HG03139 (cell line): Measurements from ENCODE around the gene PDLIM3.
"Not testable (repeated sequence)": the region's sequence is repeated elsewhere in the genome, so short reads cannot be mapped to it uniquely, and the experiment has no call there.

Experiments
- ATAC-seq: cut with Tn5 transposase; IDR thresholded peaks from one replicate; pipeline ENCODE4 v1.9.1; 2021; ENCODE audit not compliant: unreplicated experiment

The PDLIM3 gene

DNA sequence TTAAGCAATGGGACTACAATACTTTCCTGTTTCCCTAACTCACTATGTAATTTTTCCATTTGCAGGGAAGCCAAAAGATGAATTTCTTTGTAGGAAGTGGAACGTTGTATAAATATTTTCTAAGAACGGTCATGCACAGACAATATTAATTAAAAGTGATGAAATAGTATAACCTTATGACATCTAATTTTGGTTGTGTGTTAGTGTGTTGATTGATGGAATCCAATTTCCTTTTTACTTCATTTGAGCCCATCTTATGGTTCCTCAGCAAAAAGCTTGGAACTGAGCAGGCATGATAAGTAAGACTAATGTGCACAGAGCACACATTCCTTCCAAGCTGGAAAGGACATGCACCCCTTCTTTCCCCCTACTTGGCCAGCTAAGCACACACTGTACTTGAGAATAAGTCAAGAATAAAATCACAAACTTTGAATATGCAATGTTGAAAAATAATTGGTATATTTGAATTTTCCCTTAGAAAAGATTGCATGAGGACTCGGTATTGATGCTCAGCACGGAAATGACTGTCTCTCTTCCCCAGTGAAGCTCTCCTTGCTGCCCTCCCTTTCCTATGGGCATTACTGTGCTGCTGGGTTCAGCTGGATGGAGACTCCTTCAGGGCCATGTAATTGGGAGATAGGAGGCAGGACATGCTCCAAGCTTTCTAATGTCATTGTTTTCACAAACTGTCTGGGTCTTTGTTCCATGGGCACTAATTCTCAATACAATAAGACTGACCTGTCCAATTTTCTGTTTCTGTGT lies 19.2 kb upstream of the PDLIM3 start:
- ATAC-seq, result no peak

DNA sequence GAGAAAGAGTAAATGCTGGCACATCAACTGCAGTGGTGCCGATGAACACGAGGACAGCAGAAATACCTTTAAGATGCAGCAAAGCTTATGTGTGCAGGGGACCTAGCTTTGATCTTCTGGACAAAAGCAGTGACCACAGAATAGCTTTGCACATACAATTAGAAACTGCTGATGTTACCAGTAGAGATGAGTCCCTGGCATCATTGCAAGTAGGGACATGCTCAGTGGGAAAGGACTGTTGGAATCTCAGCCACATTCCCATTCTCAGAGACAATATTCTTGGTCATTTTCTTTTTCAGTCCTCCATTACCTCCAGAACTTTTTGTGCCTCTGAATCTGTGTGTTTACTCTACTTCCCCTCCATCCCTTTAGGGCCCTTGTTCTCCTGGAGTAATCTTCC lies 16.9 kb upstream of the PDLIM3 start:
- ATAC-seq, result no peak

DNA sequence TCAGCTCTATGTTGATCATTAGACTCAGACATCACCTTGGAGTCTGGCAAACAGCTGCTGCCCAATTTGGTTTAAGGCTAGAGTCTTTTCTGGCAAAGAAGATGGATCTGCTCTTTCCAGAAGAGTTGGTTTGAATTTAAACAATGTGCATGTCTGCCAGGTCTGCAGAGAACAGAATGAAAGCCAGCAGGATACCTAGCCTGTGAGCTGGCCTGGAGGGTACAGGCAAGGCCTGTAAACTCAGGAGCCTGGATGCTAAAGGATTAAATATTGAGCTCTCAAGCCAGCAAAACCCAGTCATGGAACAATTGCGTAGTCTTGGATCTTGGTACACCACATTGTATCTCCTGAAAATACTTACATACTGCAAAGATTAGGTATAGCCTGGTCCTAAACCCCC lies 15.6 kb upstream of the PDLIM3 start:
- no peak for ATAC-seq

DNA sequence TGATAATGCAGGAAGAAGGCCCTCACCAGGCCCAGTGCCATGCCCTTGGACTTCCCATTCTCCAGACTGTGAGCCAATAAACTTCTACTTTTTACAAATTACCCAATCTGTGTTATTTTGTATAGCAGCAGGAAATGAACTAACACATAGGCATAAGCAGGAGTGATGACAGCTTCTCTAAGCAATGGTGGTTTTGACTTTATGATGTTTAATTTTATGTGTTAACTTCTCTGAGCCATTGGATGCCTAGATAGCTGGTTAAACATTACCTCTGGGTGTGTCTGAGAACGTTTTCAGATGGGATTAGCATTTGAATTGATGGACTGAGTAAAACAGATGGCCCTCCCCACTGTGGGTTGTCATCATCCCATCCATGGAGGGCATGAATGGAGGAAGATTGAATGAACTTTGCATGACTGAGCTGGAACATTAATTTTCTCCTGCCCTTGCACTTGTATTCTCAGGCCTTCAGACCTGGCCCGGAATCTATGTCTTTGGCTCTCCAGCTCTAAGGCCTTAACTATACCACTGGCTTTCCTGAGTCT lies 13.9 kb upstream of the PDLIM3 start:
- ATAC-seq, result no peak

DNA sequence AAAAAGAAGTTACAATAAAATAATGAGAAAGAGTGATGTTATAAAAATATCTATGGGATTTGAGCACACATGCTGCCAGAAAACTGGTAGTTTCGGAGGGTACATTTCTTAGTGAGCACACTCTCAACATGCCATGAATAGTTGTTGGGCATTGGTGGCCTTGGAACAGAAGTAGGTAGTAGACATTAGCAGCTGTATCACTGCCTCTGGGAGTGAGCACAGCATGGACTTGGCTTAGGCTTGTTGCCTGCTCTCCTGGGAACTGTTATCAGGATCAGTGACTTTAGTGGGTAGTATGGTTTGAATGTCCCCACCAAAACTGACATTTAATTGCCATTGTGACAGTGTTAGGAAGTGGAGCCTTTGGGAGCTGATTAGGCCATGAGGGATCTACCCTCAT lies 13.3 kb upstream of the PDLIM3 start:
- no peak for ATAC-seq

DNA sequence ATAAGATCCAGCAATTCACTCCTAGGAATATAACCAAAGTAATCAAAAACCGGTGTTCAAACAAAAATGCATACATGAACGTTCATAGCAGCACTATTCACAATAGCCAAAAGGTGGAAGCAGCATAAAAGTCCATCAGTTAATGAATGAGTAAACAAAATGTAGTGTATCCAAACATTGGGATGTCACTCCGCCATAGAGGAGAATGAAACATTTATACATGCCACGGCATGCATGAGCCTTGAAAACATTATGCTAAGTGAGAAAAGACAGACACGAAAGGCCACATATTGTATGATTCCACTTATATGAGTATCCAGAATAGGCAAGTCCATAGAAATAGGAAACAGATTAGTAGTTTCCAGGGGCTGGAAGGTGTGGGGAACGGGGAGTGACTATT lies 11.0 kb upstream of the PDLIM3 start:
- no peak for ATAC-seq

DNA sequence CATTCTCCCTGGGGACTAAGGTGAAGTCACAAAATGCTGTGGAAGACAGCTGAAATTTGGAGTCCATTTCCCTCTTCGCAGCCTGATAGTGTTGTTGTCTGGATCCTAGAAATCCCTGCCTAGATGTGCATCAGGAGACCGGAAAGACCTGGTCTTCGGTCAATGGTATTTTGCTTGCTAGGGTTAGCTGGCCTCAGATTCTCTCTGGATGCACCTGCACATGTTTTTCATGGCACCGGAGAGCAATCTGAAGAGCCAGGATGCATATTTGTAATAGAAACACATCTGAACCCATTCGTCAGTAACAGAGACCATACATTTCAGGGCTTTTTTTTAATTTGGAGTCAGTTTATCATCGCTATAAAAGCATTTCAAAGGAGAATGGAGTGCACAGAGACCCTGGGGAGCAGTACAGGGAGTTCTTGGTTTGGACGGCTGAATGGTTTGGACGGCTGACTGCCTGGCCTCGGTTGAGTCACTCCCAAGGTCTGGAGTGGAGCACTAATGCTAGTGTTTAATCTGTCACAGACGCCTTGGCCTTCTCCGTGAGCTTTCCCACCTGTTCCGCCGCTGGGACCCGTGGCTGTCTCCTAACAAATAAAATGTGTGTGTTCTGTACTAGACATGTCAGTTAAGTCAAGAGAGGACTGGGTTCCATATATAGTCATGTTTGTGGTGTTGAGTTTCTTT lies 7.5 kb upstream of the PDLIM3 start:
- no peak for ATAC-seq

DNA sequence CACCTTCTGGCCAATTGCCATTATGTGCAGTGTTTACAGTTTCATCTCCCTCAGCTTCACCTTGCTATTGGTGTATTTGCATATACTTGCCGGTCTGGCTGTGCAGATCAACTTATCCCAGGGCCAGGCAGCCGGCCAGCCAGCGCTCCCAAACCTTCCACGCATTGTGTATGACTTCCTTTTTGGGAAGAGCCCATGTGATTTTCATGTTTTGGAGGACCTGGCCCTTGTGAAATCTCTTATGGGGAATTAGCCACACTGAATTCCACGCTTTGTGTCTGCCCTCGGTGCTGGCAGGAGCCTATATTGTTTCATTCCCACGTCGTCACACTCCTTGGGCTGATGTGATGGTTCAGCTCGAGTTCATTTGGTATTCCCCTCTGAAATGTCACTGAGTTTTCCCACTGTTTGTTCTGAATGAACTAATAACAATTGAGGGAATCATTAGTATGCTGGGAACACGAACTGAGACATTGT lies 6.0 kb upstream of the PDLIM3 start:
- no peak for ATAC-seq

DNA sequence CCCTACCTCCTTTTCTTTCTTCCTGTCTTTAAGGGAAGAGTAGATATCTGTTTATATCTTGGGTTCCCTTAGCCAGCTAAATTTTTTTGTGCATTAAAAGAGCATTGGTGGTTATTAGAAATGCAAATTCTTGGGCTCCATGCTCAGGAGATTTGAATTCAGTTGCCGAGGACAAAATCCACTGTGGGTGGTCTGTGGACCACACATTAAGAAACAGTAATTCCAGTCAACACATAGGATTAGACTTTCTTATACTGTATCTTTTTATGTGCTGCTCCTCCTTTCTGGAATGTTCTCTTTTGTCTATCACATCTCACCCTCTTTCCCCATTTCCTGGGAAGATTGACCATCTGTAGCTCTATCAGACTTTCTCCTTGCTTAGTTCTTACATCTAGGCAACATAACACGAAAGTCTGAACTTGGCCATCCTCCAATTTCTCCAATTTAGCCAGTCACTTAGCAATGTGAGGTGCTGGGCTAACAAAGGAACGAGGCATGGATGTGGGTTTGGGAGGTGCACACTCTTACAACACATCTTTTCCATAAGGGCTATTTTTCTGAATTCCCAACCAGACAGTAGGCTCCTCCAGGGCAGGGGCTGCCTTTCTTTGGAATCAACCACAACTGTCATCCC lies 5.3 kb upstream of the PDLIM3 start:
- no peak for ATAC-seq

DNA sequence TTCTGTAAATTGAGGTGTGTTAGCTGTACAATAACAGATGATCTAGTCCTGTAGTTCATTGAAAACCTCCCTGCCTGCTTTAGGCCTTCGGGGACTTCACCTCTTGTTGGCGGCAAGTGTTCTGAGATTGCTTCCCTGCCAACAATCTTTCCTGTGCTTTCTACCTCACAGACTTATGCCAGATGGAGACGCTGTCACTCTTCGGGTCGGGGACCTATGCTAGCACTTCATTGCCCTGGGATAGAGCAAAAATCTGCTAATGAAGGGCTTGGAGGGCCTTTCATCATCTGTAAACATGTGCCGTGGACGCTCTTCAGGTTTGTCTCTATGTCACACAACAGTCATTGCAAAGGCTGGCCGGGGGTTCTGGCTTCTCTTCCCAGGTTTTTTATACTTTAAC lies 4.7 kb upstream of the PDLIM3 start:
- ATAC-seq, result no peak

DNA sequence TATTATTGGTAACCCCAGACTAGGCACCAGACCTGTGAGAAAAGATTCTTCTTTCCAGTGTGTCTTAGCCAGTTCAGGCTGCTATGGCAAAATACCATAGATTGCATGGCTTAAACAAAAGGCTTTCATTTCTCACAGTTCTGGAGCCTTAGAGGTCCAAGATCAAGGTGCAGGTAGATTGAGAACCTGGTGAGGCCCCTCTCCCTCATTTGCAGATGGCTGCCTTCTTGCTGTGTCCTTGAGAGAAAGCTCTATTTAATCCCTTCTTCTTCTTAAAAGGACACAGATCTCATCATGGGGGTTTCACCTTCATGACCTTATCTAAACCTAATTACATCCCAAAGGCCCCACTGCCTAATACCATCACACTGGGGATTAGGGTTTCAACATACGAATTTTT lies 3.5 kb upstream of the PDLIM3 start:
- no peak for ATAC-seq

DNA sequence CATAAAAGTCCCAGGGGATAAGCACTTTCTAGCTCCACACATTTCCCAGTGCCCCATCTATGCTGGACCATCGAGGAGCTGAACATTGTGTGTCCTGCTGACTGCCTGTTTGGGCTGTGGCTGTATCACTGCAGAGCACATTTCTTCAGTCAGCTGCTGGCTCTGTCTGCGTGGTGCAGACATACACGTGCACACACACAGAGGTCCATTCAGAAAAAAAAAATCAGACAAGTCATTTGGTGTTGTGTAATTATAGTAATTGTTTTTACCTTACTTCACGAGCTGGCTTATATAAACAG lies 1.1 kb upstream of the PDLIM3 start:
- no peak for ATAC-seq

DNA sequence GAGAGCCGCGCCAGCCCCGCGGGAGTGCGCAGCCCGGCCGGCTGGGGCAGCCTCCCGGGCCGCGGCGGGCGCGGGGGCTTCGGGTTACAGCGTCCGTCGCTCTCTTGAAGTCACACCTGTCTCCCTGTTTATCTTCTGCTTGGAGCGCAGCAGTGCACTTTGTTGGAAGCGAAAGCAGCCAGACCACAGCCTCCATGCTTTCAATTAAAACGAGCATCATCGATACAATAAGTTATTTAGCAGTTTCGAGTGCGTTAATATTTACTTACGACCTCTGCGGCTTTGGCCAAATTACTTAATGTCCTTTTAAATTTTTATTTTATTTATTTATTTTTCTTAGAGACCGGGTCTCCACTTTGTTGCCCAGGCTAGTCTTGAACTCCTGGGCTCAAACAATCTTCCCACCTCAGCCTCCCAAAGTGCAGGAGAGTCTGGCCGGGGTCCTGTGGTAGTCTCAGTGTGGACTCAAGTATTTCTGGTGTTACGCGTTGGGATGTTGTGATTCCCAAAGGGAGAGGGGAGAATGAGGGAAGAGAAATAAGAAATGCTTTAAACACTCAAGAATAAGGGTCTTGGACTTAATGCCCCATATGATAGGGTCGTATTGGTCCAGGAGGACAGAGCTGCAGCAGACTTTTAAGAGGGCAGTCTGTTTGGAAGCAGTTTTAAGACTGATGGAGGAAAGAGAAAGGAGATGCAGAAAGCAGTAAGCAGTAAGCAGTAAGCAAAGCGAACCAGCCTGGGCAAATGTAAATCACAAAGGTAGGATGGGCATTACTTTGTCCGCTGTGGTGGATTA lies 504 bp upstream of the PDLIM3 start:
- ATAC-seq, result no peak

DNA sequence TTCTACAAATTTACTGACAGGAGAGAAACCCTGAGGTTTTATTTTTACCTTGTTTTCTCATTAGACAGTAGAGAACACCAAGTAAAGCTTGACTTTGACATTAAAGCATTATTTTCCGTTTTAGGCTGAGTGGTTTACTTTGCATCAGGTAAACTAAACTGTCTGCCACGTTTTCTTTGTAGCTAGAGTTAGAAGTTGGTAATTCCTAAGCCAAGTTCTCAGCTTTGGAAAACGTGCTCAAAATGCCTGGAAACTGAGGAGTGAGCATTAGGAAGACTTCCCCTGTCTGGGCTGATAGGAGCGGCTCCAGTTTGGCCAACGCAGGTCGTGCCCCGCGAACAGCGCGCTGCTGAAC lies 819 bp downstream of the PDLIM3 start:
- no peak for ATAC-seq

DNA sequence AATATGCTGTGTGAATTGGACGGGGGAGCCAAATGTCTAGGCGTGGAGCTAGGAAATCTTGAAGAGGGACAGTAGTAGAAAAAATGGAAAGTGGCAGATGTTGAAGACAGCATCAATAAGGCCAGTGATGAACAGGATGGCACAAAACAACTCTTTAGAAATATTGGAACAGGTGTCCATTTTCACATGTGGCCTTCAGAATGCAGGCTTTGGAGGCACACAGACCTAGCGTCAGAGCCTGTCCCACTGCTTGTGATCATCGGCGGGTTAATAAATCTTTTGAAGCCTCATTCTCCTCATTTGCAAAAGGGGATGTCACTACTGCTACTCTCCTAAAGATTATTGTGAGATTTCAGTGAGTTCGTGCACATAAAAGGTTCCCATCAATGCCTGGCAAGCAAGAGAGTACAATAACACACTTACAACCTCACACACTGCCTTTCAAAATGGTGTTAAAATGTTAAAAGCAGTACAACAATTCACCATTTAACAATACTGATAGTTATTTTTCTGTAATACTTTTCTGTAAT lies 2.4 kb downstream of the PDLIM3 start:
- ATAC-seq, result no peak

DNA sequence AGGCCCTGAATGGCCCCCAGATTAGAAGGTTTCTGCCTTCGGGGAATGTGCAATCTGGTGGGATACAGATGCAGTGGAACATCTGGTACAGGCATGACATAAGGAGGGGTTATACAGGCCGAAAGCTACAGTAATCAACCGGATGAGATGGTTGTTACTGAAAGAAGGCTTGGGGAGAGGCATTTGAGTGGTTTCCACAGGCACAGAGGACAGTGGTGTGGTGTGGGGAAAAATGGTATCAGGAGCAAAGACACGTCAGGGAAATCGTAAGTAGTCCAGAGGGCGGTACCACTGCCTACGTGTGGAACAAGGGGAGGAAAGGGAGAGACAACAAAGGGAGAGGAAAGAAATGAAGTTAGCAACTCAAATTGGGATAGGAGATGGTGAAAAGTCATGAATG lies 3.0 kb downstream of the PDLIM3 start:
- ATAC-seq, result no peak

DNA sequence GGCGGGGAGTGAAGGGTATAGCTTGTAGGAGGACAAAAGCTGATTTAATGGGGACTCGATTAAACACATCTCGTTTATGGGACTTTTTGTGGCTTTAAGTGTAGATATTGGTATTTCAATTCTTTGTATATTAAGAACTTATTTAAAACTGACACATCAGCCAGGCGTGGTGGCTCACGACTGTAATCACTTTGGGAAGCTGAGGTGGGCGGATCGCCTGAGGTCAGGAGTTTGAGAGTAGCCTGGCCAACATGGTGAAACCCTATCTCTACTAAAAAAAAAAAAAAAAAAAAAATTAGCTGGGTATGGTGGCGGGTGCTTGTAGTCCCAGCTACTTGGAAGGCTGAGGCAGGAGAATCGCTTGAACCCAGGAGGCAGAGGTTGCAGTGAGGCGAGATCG lies 3.7 kb downstream of the PDLIM3 start:
- ATAC-seq, result not testable (repeated sequence)

DNA sequence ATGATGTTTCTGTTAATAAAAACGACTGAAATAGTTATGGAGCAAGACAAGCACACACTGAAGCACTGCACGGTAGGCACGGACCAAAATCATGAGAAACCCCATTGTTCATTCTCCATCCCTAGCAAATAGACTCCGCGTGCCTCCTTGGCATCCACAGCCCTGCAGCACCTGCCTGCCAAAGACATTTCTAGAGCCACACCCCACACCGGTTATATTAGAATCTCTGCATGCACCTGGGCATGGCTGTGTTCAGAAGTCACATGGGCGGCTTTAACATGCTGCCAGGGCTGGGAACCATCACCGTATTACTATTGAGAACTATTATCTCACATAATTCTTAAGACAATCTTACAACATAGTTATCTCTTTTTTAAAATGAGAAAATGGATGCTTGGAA lies 5.9 kb downstream of the PDLIM3 start:
- no peak for ATAC-seq

DNA sequence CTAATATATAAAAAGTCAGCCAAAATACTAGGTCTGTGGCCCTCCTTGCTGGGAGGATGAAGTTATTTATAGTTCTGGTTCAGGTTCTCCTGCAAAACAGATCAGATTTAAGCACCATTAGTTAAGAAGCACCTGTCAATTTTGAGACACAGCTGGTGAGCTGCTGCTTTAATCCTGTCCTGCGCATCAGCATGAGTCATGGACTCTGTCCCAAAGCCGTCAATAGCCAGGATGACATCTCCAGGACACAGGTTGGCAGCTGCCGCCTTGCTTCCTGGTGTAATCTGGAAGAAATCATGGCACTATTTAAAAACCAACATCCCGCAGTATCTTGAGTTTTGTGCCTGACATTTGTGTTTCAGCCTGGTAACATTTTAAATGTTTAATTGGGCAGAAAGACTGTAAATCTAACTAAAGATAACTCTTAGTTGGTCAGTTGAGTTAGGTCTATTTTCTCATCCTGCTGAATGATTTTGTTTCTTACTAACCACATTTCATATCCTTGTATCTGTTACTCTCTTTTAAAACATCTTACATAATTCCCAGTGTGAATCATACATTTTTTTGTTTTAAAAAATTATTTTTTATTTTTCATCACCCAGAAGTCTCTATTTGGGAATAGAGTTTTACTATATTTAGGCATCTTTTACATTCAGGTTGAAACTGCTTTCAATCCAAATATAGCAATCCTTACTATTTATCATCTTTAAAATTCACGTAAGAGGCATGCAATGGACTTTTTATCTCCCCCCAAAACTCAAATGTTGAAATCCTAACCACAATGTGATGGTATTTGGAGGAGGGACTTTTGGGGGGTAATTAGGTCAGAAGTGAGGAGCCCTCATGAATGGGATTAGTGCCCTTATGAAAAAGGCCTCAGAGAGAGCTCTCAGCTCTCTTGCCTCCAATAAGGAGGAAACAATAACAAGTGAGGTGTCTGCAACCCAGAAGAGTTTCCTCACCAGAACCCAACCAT lies 10.1 kb downstream of the PDLIM3 start:
- no peak for ATAC-seq

DNA sequence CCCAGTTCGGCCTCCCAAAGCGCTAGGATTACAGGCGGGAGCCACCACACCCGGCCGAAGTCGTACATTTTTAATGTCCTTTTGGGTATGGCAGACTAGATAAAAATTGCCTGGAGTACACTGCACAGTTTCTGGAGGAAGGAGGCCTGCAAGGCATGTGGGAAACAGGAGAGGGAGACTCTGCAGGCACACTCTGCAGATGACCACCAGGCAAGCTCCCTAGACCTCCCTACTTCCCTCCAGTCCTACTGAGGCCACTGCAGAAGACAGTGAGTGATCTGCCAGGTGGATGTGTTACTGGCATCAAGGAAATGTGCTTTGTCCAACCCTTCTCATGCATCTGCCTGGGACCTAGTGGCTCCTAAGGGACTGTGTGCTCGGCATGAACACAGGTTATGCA lies 11.4 kb downstream of the PDLIM3 start:
- ATAC-seq, result no peak
